HG02973 (cell line): ENCODE measurements around the gene C5orf63.
A peak's percentile ranks its signal among the peaks of the same experiment; 100 is the strongest.
"Not testable (repeated sequence)": the region's sequence is repeated elsewhere in the genome, so short reads cannot be mapped to it uniquely, and the experiment has no call there.

ENCODE experiments used
- ATAC-seq: cut with Tn5 transposase; IDR thresholded peaks from one replicate; pipeline ENCODE4 v1.9.1; 2021; ENCODE audit warnings: moderate library complexity; ENCODE audit not compliant: unreplicated experiment

Gene C5orf63

DNA sequence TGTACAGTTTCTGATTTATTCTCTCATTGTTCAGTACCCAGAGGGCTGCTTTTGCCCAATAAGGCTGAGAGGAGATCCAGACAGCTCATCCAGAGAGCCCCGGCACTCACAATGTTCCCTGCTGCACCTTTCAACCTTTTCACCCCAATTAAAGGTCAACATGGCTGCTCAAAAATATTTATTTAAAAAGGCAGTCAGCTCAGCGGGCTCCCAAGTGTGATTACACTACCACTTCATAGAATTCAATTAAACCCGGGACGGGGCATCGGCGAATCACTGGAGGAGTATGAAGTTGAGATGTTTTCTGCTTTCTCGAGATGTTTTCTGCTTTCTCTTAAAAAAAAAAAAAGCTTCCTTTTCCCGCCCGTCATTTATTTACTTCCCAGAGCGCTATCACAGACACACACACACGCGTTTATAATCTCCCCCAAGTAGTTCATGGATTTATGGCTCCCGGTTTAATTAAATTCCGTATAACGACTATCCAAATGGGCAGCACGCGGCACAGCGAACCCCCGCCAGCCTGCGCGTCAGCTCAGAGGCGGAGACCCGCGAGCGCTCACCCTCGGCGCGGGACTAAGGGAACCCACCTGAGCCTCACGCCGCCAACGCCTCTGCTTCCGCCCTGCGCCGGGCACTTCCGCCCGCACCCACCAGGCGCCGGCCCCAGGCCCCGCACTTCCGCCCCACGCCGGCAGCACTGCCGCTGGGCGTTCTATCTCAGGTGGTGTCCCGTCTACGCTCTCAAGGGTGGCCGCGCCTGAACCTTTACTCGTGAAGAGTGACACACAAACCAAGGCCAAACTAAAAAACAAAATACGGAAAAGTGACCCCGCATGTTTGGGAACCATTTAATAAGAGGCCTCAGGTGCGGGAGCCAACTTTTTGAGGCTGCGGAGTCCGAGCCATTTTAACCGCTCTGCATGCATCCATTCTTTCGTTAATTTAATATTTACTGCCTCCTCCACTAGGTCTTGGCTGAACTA, at the start of gene C5orf63:
Gene C5orf63 (minus strand): TSS at position 642 of the 986 bp plus-strand sequence. CDS start 14,507 bp downstream, outside the sequence.
- peak; percentile 99 for ATAC-seq

DNA sequence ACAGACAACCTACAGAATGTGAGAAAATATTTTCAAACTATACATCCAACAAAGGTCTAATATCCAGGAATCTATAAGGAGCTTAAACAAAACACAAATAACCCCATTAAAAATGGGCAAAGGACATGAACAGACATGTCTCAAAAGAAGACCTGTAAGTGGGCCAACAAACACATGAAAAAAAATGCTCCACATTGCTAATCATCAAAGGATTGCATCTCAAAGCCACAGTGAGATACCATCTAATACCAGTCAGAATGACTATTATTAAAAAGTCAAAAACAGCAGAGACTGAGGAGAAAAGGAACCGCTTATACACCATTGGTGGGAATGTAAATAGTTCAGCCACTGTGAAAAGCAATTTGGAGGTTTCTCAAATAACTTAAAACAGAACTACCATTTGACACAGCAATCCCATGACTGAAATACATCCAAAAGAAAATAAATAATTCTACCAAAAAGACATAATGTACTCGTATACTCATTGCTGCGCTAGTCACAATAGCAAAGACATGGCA, 39.1 kb upstream of the C5orf63 start:
- ATAC-seq: no peak

DNA sequence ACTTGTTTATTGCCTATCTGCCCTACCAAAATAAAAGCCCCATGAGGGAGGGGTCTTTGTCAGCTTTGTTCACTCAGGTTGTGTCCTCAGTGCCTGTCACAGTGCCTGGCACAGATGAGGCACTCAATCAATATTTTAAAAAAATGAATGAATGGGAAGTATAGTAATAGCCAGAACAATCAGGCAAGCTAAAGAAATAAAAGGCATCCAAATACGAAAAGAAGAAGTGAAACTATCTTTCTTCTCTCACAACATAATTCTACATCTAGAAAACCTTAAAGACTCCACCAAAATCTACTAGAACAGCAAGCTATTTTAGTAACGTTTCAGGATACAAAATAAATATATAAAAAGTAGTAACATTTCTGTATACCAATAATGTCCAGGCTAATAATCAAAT, 37.8 kb upstream of the C5orf63 start:
- ATAC-seq: no peak

DNA sequence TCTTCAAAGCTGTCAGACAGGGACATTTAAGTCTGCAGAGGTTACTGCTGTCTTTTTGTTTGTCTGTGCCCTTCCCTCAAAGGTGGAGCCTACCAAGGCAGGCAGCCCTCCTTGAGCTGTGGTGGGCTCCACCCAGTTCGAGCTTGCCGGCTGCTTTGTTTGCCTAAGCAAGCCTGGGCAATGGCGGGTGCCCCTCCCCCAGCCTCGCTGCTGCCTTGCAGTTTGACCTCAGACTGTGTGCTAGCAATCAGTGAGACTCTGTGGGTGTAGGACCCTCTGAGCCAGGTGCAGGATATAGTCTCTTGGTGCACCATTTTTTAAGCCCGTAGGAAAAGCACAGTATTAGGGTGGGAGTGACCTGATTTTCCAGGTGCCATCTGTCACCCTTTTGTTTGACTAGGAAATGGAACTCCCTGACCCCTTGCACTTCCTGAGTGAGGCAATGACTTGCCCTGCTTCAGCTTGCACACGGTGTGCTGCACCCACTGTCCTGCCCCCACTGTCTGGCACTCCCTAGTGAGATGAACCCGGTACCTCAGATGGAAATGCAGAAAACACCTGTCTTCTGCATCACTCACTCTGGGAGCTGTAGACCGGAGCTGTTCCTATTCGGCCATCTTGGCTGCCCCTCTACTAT, 35.4 kb upstream of the C5orf63 start:
- ATAC-seq: not testable (repeated sequence)

DNA sequence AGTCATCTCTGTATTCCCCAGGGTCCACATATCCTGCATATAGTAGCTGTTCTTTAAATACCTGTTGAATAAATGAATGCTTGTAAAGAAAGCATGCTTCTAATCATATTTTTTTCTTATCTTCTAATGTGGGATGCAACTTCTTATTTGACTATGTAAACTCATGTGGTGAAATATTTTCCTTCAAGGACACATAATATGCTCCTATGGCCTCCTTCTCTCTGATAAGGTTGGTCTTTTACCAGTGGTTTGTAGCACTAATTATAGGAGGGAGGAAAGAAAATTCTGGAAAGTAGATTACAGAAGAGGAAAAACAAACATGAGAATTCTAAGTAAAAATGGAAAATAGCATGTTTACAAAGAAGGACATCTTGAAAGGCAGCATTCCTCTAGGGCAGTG, 28.6 kb upstream of the C5orf63 start:
- ATAC-seq: no peak

DNA sequence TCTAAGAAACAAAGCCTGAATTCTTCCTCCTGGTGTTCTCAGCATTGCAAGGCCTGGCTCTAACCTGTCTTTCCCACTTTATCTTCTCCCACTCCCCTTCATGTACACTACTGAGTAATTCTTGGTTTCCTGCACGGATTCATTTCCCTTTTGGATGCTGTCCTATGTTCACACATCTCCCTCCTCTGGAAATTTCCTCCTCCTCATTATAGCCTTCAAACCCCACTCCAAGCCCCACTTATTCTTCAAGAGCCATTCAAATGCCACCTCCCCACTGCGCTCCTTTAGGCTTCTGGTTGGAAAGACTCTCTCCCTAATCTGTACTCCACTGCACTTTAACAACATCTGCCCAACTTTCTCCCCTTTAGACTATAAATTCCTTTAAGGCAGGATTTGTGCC, 28.2 kb upstream of the C5orf63 start:
- ATAC-seq: no peak

DNA sequence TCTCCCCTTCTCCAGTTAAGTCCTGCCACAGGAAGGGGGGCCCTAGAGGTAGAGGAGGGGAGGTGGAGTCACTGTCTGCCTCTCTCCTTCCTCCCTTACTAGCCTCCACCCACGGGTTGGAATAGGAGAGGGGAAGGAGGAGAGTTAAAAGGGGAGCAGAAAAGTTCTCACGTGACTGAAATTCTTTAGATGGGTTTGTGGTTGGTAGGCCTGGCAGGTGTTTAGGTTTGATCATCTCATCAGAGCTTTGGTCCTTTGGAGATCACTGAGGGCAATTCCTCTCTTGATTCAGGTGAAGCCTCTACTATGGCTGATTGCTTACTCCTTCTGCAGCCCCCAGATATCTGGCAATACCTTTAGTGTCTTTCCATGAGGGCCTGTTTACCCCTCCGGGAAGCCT, 24.9 kb upstream of the C5orf63 start:
- ATAC-seq: no peak

DNA sequence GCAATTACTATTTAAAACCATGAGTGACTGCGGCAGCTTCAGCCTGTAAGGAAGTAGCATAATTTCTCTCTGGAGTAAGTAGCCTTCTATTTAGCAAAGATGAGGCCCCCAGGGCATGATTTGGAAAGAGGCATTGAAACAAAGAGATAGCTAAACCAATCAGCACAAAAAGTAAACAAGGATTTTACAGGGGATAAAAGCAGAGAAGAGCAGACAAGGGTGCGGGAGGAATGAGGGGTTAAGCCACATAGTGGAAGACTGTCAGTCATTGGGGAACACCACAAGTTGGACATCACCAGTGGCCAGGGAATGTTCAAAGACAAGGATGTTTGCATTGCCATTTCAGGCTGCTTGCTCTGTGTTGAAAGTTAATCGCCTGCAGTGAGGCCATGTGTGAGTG, 24.0 kb upstream of the C5orf63 start:
- no peak for ATAC-seq

DNA sequence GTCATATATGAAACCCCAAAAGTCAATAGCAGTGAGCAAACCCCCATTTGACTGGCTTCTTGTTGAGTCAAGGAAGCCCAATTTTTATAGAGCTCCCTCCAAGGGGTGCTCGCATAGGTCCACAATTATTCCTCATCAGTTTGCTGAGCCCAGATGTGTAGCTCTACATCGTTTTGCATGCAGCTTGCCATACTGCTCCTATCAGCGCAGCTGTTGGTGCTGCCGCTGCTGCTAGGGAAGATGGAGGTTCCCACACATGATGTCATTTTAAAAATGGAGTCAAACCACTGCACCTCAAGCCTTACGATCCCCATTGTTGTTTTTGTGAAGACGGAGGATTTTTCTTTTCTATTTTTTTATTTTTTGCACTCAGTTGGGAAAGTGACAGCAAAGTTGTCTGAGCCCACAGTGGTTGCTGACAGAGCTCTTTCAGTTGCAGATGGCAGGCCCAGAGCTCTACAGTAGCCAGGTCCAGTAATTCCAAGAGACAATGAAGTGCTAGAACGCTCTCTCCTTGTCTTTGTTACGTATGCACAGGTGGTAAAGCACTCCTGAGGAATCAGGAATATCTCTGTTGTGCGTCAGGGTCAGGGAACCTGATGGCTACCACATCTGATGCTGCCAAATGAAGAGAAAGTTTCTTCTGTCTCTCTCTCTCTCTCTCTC, 23.2 kb upstream of the C5orf63 start:
- no peak for ATAC-seq

DNA sequence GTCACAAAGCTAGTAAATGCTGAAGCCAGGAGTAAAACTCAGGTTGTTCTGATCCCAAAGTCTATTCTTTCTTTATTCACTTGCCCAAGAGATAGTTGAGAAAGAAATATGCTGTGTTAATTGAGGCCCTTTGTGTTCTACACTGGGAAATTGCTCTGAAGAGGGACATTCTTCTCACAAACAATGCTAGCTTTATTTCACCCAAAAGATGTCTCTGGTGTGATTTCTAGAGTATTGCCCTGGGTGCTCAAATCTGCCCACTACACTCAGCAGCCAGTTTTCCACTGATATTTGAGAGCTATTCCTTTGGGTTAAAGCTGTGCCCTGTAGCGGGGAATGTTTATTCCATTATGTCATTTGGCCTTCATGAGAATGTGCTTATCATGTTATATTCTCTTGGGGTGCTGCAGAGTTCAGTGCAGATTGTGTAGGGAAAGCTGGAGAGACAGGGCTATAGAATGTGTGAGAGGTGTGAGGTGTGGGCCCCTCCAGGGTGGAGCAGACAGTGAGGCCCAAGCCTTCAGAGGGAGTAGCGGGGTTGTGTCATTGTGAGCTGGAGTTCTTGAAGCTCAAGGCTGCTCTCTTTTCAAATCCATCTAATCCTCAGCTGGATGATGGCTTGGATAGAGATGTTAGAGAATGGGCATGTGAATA, 21.0 kb upstream of the C5orf63 start:
- no peak for ATAC-seq

DNA sequence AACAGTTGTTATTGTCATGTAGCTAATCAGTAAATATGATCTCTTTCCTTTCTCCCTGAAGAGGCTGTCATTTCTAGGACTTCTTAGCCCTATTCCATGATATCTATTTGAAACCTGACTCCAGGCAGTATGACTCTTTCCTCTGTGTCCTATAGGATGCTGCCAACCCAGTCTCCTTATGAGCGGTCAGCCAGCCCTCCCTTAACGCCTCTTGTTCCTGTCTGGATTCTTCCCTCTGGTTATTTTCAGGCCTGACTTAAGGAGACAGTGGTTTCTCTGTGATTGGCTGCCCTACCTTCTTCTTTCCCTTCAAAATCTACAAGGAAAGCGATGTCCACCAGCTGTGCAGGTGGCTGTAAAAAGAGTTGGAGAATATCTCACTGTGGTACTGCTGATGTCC, 19.4 kb upstream of the C5orf63 start:
- ATAC-seq: no peak

DNA sequence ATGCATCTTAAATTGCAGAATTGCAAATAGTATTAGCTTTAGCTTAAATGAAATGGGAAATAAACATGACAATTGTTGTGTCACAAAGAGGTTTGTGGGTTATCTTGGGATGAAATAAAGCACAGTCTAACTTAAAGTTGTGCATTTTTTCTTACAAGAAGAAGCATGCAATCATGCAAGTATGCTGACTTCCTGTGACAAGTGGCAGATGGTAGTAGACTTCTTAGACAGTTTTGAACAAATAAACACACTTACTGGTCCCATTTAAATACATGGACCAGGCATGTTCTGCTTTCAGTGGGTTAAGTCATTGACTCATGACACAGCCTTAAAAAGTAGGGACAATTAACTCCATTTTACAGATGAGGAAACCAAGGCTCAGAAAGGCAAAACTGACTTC, 15.9 kb upstream of the C5orf63 start:
- no peak for ATAC-seq

DNA sequence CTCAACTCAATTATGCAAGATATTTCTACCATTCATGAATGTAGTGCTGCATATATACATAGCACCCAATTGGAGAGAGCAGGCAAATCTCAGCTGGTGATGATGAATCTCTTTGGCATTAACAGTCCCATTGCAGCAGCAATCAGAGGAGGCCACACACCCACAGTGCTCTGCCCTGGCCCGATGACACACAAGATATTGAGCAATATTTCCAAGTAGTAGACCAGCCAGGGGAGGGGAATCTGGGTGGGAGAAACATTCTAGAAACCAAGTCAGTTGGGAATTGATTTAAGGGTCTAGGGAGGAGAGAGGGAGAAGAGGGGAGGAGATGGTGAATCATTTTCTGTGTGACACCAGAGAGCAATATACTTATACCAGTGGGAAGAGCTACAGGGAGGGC, 14.9 kb upstream of the C5orf63 start:
- no peak for ATAC-seq

DNA sequence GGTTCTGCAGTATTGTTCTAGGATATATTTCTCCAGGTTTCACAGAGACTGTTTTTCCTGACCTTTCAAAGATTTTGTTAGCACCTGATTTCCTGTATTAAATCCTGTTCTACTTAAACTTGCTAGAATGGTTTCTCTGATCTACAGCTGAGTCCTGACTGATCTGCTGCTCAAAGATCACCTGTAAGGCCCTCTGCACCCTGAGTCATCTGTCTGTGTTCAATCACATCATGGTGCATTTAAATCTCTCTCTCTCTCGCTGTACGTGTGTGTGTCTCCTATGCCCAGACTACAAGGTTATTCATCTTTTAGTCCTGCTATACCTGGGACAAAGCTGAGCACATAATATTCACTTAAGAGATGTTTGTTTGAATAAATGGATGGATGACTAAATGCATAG, 13.3 kb upstream of the C5orf63 start:
- no peak for ATAC-seq

DNA sequence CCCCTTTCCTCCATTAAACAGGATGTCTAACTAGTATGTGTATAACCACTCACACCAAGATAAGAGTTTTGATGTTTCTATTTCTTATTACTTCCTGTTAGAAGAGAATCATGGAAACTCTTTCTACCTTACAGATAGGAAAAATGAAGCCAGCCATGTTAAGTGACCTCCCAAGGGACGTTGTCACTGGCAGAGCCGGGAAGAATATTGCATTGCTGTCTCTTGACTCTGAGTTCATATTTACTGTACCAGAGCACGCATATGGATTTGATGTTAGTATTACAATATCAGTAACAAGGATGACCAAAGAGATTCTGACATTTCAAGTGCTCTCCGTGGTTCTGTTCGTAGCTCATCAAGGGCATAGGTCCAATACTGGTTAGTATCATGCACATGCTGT, 12.5 kb upstream of the C5orf63 start:
- ATAC-seq: no peak

DNA sequence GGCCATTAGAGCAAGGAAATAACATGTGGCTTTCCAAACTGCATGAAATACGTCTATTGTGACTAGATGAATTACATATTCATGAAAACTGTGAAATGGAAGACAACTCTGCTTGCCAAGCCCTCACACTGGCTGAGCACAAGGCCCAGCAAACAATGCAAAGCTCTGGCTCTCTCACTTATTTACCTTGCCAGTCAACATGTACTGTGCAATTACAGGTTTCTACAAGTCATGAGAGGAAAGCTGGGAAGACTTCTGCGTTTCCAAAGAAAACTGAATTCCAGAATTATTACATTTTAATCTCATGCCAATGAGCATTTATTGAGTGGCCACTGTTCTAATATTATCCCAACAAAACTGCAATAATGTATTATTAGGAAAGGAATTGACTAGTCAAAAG, 12.1 kb upstream of the C5orf63 start:
- ATAC-seq: no peak

DNA sequence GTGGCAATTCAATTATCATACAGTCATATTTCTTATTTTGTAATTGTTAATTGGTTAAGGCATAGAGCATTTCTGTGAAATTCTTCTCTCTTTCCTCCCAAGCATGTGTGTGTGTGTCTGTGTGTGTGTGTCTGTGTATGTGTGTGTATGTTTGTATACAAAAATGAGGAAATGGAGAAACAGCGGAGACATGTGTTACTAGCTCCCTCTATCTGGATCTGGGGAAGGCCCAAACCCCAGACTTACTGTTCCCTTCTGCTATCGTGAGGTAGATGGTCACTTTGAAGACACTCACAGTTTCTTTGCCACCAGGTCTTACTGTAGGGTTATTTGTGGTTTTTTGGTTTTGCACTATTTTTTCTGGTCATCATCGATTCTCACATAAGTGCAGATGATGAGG, 11.4 kb upstream of the C5orf63 start:
- no peak for ATAC-seq

DNA sequence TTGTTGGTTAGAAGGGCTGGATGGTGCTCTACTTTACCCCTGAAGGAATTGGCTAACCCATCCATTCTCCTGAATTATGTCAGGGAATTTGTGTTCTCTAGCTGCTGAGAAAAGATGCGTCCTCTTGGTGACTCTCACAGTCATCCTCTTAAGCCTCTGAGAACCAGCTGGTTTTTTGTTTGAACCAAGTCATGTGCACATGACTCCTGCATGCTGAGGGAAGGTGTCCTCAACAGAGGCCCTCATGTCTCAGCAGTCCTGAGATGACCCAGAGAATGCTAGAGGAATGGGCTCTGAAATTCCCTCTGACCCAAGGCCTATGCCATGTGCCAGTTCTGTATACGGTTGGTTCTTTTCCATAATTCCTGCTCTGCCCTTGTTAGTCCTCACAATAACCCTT, 10.4 kb upstream of the C5orf63 start:
- no peak for ATAC-seq

DNA sequence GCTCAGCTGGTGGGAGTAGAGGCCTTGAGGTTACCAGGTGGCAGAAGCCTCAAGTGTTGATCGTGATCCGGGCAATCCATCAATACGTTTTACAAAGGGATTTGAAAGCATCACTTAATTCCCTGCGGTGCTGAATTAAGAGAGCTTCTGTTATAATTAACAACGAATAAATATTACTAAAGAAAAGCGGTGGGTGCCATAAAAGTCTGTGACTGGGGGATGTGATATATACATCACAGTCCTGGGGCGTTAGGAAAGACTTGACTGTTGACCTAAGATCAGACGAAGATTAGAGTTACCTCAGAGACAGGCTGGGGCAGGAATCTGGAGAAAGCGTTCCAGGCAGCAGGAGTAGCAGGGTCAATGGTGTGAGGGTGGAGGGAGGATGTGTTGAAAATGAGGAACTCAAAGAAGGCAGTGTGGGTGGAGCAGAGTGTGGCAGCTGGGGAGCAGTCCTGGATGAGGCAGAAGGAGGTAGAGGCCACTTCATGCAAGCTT, 6.7 kb upstream of the C5orf63 start:
- no peak for ATAC-seq

DNA sequence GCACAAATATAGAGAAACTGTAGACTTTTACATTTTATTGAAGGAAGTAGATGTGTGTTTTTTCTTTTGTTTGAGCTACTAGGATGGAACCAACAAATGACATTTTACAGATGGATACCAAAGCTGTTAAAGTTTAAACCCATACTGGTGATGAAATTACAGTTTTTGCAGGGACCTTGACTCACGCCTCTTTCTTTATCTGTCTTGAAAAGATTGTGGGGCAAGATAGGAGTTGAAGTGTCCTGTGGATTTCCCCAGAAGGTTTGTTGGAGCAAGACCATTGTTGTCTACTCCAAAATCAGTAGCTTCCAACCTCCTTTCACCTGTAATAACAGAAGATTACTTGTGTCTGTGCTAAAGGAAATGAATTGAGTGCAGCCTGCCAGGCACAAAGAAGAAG, 4.1 kb upstream of the C5orf63 start:
- ATAC-seq: no peak
